Neural cell (in vitro differentiated cells): ENCODE measurements around the gene CLEC16A. TPM values are rescaled to one million over a fixed set of nuclear protein-coding genes. Genes with fewer than 3 reads are reported as not detected.

ENCODE experiments used
- H2AFZ ChIP-seq: fragments of 200-600, 300-800 bp; sonication (generic), shearing (Covaris generic); 2 replicates; pipeline ENCODE4 v1.6.0; 2014; ENCODE audit warnings: low read depth, mild to moderate bottlenecking, antibody characterized with exemption, low read length, moderate library complexity
- H3F3A ChIP-seq: fragments of 200-600 bp; shearing (Covaris generic); 2 replicates; pipeline ENCODE4 v1.6.1; 2016; ENCODE audit warnings: mild to moderate bottlenecking, moderate library complexity, mixed read lengths, antibody characterized with exemption, low read length; ENCODE audit not compliant: insufficient read depth, poor library complexity, severe bottlenecking
- H3K27ac ChIP-seq: fragments of 200-600, 300-800 bp; sonication (generic), shearing (Covaris generic); 2 replicates; pipeline ENCODE4 v1.5.1; 2014; ENCODE audit warnings: mild to moderate bottlenecking, low read length, moderate library complexity
- H3K27me3 ChIP-seq: fragments of 300-800, 200-600 bp; sonication (generic), shearing (Covaris generic); 2 replicates; pipeline ENCODE4 v1.6.0; 2014; ENCODE audit warnings: mild to moderate bottlenecking, low read depth, low read length, moderate library complexity; ENCODE audit not compliant: insufficient read depth
- H3K36me3 ChIP-seq: fragments of 300-800, 200-600 bp; sonication (generic), shearing (Covaris generic); 2 replicates; pipeline ENCODE4 v1.5.1; 2014; ENCODE audit warnings: mild to moderate bottlenecking, antibody characterized with exemption, low read length, moderate library complexity; ENCODE audit not compliant: insufficient read depth
- H3K4me2 ChIP-seq: fragments of 300-800, 200-600 bp; sonication (generic), shearing (Covaris generic); 2 replicates; pipeline ENCODE4 v1.6.0; 2014; ENCODE audit warnings: mild to moderate bottlenecking, low read length
- H3K4me3 ChIP-seq: fragments of 300-800, 200-600 bp; sonication (generic), shearing (Covaris generic); 2 replicates; pipeline ENCODE4 v1.5.1; 2014; ENCODE audit warnings: mild to moderate bottlenecking, low read length, moderate library complexity
- H3K79me2 ChIP-seq: fragments of 200-600 bp; shearing (Covaris generic); replicated peaks from 2 replicates; pipeline ENCODE4 v1.6.0; 2014; ENCODE audit warnings: mild to moderate bottlenecking, low read length, moderate library complexity; ENCODE audit not compliant: insufficient read depth
- H3K9ac ChIP-seq: fragments of 300-800, 200-600 bp; sonication (generic), shearing (Covaris generic); 2 replicates; pipeline ENCODE4 v1.6.1; 2016; ENCODE audit warnings: mild to moderate bottlenecking, low read length, mixed read lengths
- H3K9me2 ChIP-seq: fragments of 200-600 bp; shearing (Covaris generic); 2 replicates; pipeline ENCODE4 v1.6.1; 2016; ENCODE audit warnings: mild to moderate bottlenecking, low read length, mixed read lengths; ENCODE audit not compliant: insufficient read depth
- H3K9me3 ChIP-seq: fragments of 200-600, 300-800 bp; sonication (generic), shearing (Covaris generic); 2 replicates; pipeline ENCODE4 v1.6.1; 2016; ENCODE audit warnings: mild to moderate bottlenecking, mixed run types, low read length, moderate library complexity, mixed read lengths
- H4K20me1 ChIP-seq: fragments of 200-600 bp; shearing (Covaris generic); 2 replicates; pipeline ENCODE4 v1.6.1; 2016; ENCODE audit warnings: mild to moderate bottlenecking, mixed run types; ENCODE audit not compliant: insufficient read depth
- CTCF ChIP-seq: fragments of 450-650 bp; IDR thresholded peaks from 2 replicates; pipeline ENCODE4 v1.5.1; 2014; ENCODE audit warnings: antibody characterized with exemption, mild to moderate bottlenecking, moderate library complexity; ENCODE audit not compliant: poor library complexity, severe bottlenecking
- EP300 ChIP-seq: fragments of 450-650 bp; conservative IDR thresholded peaks from 2 replicates; pipeline ENCODE4 v1.6.1; 2014; ENCODE audit warnings: antibody characterized with exemption, mild to moderate bottlenecking, moderate library complexity; ENCODE audit not compliant: poor library complexity, severe bottlenecking
- EZH2 ChIP-seq: fragments of 200-600, 300-800 bp; shearing (Covaris generic), sonication (generic); IDR thresholded peaks from 2 replicates; pipeline ENCODE4 v1.6.1; 2014; ENCODE audit warnings: antibody characterized with exemption, low read length, borderline replicate concordance, mild to moderate bottlenecking; ENCODE audit not compliant: insufficient read depth, poor library complexity, severe bottlenecking
- MXI1 ChIP-seq: fragments of 450-650 bp; conservative IDR thresholded peaks from 2 replicates; pipeline ENCODE4 v1.6.1; 2014; ENCODE audit warnings: antibody characterized with exemption, mild to moderate bottlenecking; ENCODE audit not compliant: poor library complexity, severe bottlenecking
- POLR2AphosphoS5 ChIP-seq: IDR thresholded peaks from 2 replicates; pipeline ENCODE4 v1.6.1; 2012
- RAD21 ChIP-seq: fragments of 450-650 bp; conservative IDR thresholded peaks from 2 replicates; pipeline ENCODE4 v1.6.1; 2014; ENCODE audit warnings: antibody characterized with exemption, mild to moderate bottlenecking, moderate library complexity
- REST ChIP-seq: IDR thresholded peaks from 2 replicates; pipeline ENCODE4 v1.6.1; 2012; ENCODE audit warnings: borderline replicate concordance
- TAF1 ChIP-seq: IDR thresholded peaks from 2 replicates; pipeline ENCODE4 v1.6.1; 2012; ENCODE audit warnings: low read depth
- polyA plus RNA-seq: library from polyadenylated mRNA; depleted of rRNA; stranded (reverse); fragments of >200 nt; gene quantifications from 2 replicates; pipeline ENCODE4 v1.2.3, GENCODE V29; 2014

Gene CLEC16A
- polyA plus RNA-seq, 1 donor from 2014 or later = 11.1 TPM

- Histone ChIP-seq H3K9me3 (no peaks in the 10 kb centered on the region), H3K27ac (no peak overlapping the region), H3K9ac (no peak overlapping the region), H3K4me3 (no peak overlapping the region), H3K27me3 (no peaks in the 10 kb centered on the region), H3K9me2 (no peaks in the 10 kb centered on the region), H3F3A (no peaks in the 10 kb centered on the region), H3K36me3 (peaks cover 7% of the 10 kb centered on the region), H3K79me2 (no peaks in the 10 kb centered on the region), H3K4me2 (no peak overlapping the region), H4K20me1 (no peaks in the 10 kb centered on the region), H2AFZ (no peak overlapping the region)
- TF ChIP-seq POLR2AphosphoS5 = no peak
- no peak for TF ChIP-seq EZH2
- TF ChIP-seq REST = no peak
- TF ChIP-seq EP300 = no peak
- no peak for TF ChIP-seq TAF1
- TF ChIP-seq MXI1 = no peak
- no peak for TF ChIP-seq CTCF
Measured at GRCh38 chr16:11066261-11066870, 122.0 kb downstream of the CLEC16A start.

- H3K4me3 ChIP-seq = no peak overlapping the region
- no peaks in the 10 kb centered on the region for H3K9me3 ChIP-seq
- no peaks in the 10 kb centered on the region for H3K36me3 ChIP-seq
- no peaks in the 10 kb centered on the region for H3K27me3 ChIP-seq
- no peak overlapping the region for H3K27ac ChIP-seq
- H3K9me2 ChIP-seq = no peaks in the 10 kb centered on the region
- no peak overlapping the region for H3K9ac ChIP-seq
- H2AFZ ChIP-seq = no peak overlapping the region
- no peaks in the 10 kb centered on the region for H3K79me2 ChIP-seq
- H3K4me2 ChIP-seq = no peak overlapping the region
- TF ChIP-seq CTCF (no peak), MXI1 (no peak), EZH2 (no peak), RAD21 (no peak), POLR2AphosphoS5 (no peak), EP300 (no peak)
- no peaks in the 10 kb centered on the region for H4K20me1 ChIP-seq
- no peaks in the 10 kb centered on the region for H3F3A ChIP-seq
Measured at GRCh38 chr16:11067266-11067665, 122.9 kb downstream of the CLEC16A start.
